Breast epithelium (tissue), 4 donors: ENCODE measurements around the gene TIPIN. TPM values are rescaled to one million over a fixed set of nuclear protein-coding genes. Genes with fewer than 3 reads are reported as not detected.

ENCODE experiments used
- DNase-seq, 2 donors: peaks; one replicate each; pipeline ENCODE4 v3.0.0-alpha.2; 2019; ENCODE audit warnings: low spot score in 2 of 2
- H3K27ac ChIP-seq, 2 donors: fragments of 200-600 bp; sonication (generic) in 1 of 2; one replicate each; pipeline ENCODE4 v1.5.1; 2016 to 2019; ENCODE audit warnings: mild to moderate bottlenecking in 1 of 2
- H3K27me3 ChIP-seq, 2 donors: fragments of 200-600 bp; sonication (generic) in 1 of 2; one replicate each; pipeline versions ENCODE4 v1.5.1 to v1.6.0; 2017 to 2019; ENCODE audit warnings: control low read depth in 1 of 2, mild to moderate bottlenecking in 1 of 2
- H3K36me3 ChIP-seq: fragments of 200-600 bp; one replicate; pipeline ENCODE4 v1.5.1; 2019
- H3K4me1 ChIP-seq, 2 donors: fragments of 200-600 bp; sonication (generic); one replicate each; pipeline ENCODE4 v1.5.1; 2016 to 2019; ENCODE audit warnings: control low read depth in 1 of 2
- H3K4me3 ChIP-seq, 3 donors: fragments of 200-600 bp; sonication (generic); 1 replicate in 2 of 3; 2 replicates in 1 of 3; pipeline ENCODE4 v1.5.1; 2016 to 2019; ENCODE audit warnings: mild to moderate bottlenecking in 3 of 3, moderate library complexity in 2 of 3
- H3K9me3 ChIP-seq, 2 donors: fragments of 200-600 bp; sonication (generic) in 1 of 2; one replicate each; pipeline ENCODE4 v1.5.1; 2016 to 2019; ENCODE audit warnings: control low read depth in 1 of 2
- CTCF ChIP-seq, 3 donors: fragments of 450-650 bp; IDR thresholded peaks; one replicate each; pipeline ENCODE4 v1.5.1; 2016 to 2017; ENCODE audit warnings: antibody characterized with exemption in 3 of 3, mild to moderate bottlenecking in 3 of 3, moderate library complexity in 3 of 3
- POLR2A ChIP-seq: fragments of 450-650 bp; IDR thresholded peaks from one replicate; pipeline ENCODE4 v1.6.1; 2016; ENCODE audit warnings: antibody characterized with exemption, mild to moderate bottlenecking, moderate library complexity
- POLR2AphosphoS5 ChIP-seq, 3 donors: sonication (generic); formaldehyde crosslinking; IDR thresholded peaks; one replicate each; pipeline ENCODE4 v1.6.1; 2017; ENCODE audit warnings: antibody characterized with exemption in 3 of 3
- intact Hi-C: fragments of 100-400 bp; cut with DNase I; formaldehyde crosslinking; loops from one replicate; pipeline ENCODE4 v1.15.1; 2023; ENCODE audit warnings: low total_unique reads
- total RNA-seq, 3 donors: library from RNA; depleted of rRNA; stranded (reverse); fragments of >200 nt; gene quantifications; one replicate each; pipeline ENCODE4 v1.1.0, GENCODE V29; 2016

TIPIN gene
- total RNA-seq, 3 donors from 2014 or later = 5.0 to 9.7 (median 6.6) TPM

GRCh38 chr15:66290007-66290406 is 66.5 kb downstream of the TIPIN start:
- Histone ChIP-seq H3K9me3 (no peaks in the 10 kb centered on the region), H3K4me1 (no peaks in the 10 kb centered on the region), H3K36me3 (no peaks in the 10 kb centered on the region), H3K4me3 (no peak overlapping the region), H3K27ac (no peak overlapping the region), H3K27me3 (no peaks in the 10 kb centered on the region)
- intact Hi-C loops = no loop called here
- TF ChIP-seq CTCF (IDR thresholded peaks at IDR 0.05) (no peak), POLR2A (no peak), POLR2AphosphoS5 (IDR thresholded peaks at IDR 0.05) (no peak)
- no peak for DNase-seq

- Histone ChIP-seq H3K4me1 (no peaks in the 10 kb centered on the region), H3K4me3 (no peak overlapping the region), H3K9me3 (no peaks in the 10 kb centered on the region), H3K36me3 (no peaks in the 10 kb centered on the region), H3K27ac (no peak overlapping the region), H3K27me3 (no peaks in the 10 kb centered on the region)
- TF ChIP-seq POLR2A (no peak), CTCF (IDR thresholded peaks at IDR 0.05) (no peak), POLR2AphosphoS5 (IDR thresholded peaks at IDR 0.05) (no peak)
- DNase-seq = no peak
- intact Hi-C loops = no loop called here
Measured at GRCh38 chr15:66288551-66289185, 67.8 kb downstream of the TIPIN start.

GRCh38 chr15:66288093-66288492 is 68.4 kb downstream of the TIPIN start:
- H3K27me3 ChIP-seq = no peaks in the 10 kb centered on the region
- intact Hi-C loops = no loop called here
- no peaks in the 10 kb centered on the region for H3K9me3 ChIP-seq
- H3K27ac ChIP-seq = no peak overlapping the region
- no peaks in the 10 kb centered on the region for H3K36me3 ChIP-seq
- no peaks in the 10 kb centered on the region for H3K4me1 ChIP-seq
- TF ChIP-seq CTCF (IDR thresholded peaks at IDR 0.05) (no peak), POLR2AphosphoS5 (IDR thresholded peaks at IDR 0.05) (no peak), POLR2A (no peak)
- DNase-seq = no peak
- no peak overlapping the region for H3K4me3 ChIP-seq

- no peaks in the 10 kb centered on the region for H3K4me1 ChIP-seq
- intact Hi-C loops = no loop called here
Measured at GRCh38 chr15:66287461-66288057, 68.9 kb downstream of the TIPIN start.

More at GRCh38 chr15:66287461-66288057, 68.9 kb downstream of the TIPIN start:
- H3K27me3 ChIP-seq = no peaks in the 10 kb centered on the region
- H3K4me3 ChIP-seq = no peak overlapping the region
- DNase-seq = no peak
- H3K36me3 ChIP-seq = no peaks in the 10 kb centered on the region
- TF ChIP-seq CTCF (IDR thresholded peaks at IDR 0.05) (peak in 2 of 3 donors; percentile 38 to 45), POLR2A (no peak)
- no peaks in the 10 kb centered on the region for H3K9me3 ChIP-seq
- H3K27ac ChIP-seq = no peak overlapping the region

Other genes with a start within 250 kb of the TIPIN start
- gene MEGF11, start 102.9 kb downstream of the TIPIN start, total RNA-seq = not detected
- 10 to 100 TPM; 37.0 to 46.4 (median 43.2) TPM for gene DIS3L, start 63.1 kb downstream of the TIPIN start, total RNA-seq
- 10 to 100 TPM; 29.2 to 59.7 (median 38.5) TPM for gene MAP2K1, start 30.2 kb upstream of the TIPIN start, total RNA-seq
- gene SNAPC5, start 141.1 kb upstream of the TIPIN start, total RNA-seq = 10 to 100 TPM; 26.9 to 35.1 (median 31.5) TPM
- gene RPL4, start 148.2 kb upstream of the TIPIN start, total RNA-seq = 1,000 to 10,000 TPM; 3,770 to 3,861 (median 3,828) TPM
- gene ZWILCH, start 148.6 kb upstream of the TIPIN start, total RNA-seq = 1 to 10 TPM; 4.0 to 8.2 (median 7.6) TPM
- gene LCTL, start 209.3 kb upstream of the TIPIN start, total RNA-seq = not detected